Measurements from ENCODE around the gene TMIGD2.

TMIGD2 gene

GRCh38 chr19:4267901-4268815, 34.0 kb downstream of the TMIGD2 start:
- WGBS (ENCODE audit: insufficient coverage): 87% methylated on average over 24 of the region's 30 CpGs
- CTCF ChIA-PET: interaction anchor here (0.8 to 5.4 kb wide), 19 partner anchors 10 to 138 kb away, joined by 3 to 62 read pairs (median 5); partner anchors contain the start of gene MPND
- no peaks in the 10 kb centered on the region for H3K27me3 ChIP-seq (replicated peaks in 2 of 5; ENCODE audit: control insufficient read depth in 4 of 5, insufficient read depth in 5 of 5, low read length in 4 of 5)
- H3K9me3 ChIP-seq (ENCODE audit: control extremely low read depth in 1 of 5, control insufficient read depth in 4 of 5, insufficient read depth in 2 of 5, low read depth in 1 of 5, low read length in 4 of 5): peaks cover 0 to 3% (median 0%) of the 10 kb centered on the region in 5 experiments
- H3K36me3 ChIP-seq (ENCODE audit: control insufficient read depth in 4 of 4, insufficient read depth in 4 of 4, low read length in 3 of 4): peaks cover 8 to 45% (median 31%) of the 10 kb centered on the region in 4 experiments
- no peak overlapping the region for H3K4me3 ChIP-seq (ENCODE audit: control insufficient read depth in 1 of 7, extremely low read depth in 1 of 7, insufficient read depth in 4 of 7, low read depth in 2 of 7, low read length in 6 of 7)
- POLR2A ChIA-PET: interaction anchor here (0.5 to 1.9 kb wide), 3 partner anchors 38 to 84 kb away, joined by 5 to 7 read pairs (median 6); no protein-coding TSS in a partner anchor
- H3K27ac ChIP-seq (ENCODE audit: insufficient read depth in 1 of 2, low read depth in 1 of 2, low read length in 2 of 2, poor library complexity in 1 of 2, severe bottlenecking in 2 of 2): no peak overlapping the region
- no peak for DNase-seq
- H3K4me1 ChIP-seq (ENCODE audit: control extremely low read depth in 1 of 4, control insufficient read depth in 4 of 4, insufficient read depth in 4 of 4, low read length in 3 of 4): peaks cover 0 to 18% (median 14%) of the 10 kb centered on the region in 4 experiments

- WGBS (ENCODE audit: insufficient coverage): 69% methylated on average over 19 of the region's 21 CpGs
- Histone ChIP-seq H3K9me3 (ENCODE audit: control extremely low read depth in 1 of 5, control insufficient read depth in 4 of 5, insufficient read depth in 2 of 5, low read depth in 1 of 5, low read length in 4 of 5) (peaks cover 0 to 3% (median 0%) of the 10 kb centered on the region in 5 experiments), H3K4me3 (ENCODE audit: control insufficient read depth in 1 of 7, extremely low read depth in 1 of 7, insufficient read depth in 4 of 7, low read depth in 2 of 7, low read length in 6 of 7) (no peak overlapping the region), H3K27ac (ENCODE audit: insufficient read depth in 1 of 2, low read depth in 1 of 2, low read length in 2 of 2, poor library complexity in 1 of 2, severe bottlenecking in 2 of 2) (no peak overlapping the region), H3K4me1 (ENCODE audit: control extremely low read depth in 1 of 4, control insufficient read depth in 4 of 4, insufficient read depth in 4 of 4, low read length in 3 of 4) (peaks cover 0 to 18% (median 14%) of the 10 kb centered on the region in 4 experiments), H3K27me3 (replicated peaks in 2 of 5; ENCODE audit: control insufficient read depth in 4 of 5, insufficient read depth in 5 of 5, low read length in 4 of 5) (no peaks in the 10 kb centered on the region), H3K36me3 (ENCODE audit: control insufficient read depth in 4 of 4, insufficient read depth in 4 of 4, low read length in 3 of 4) (peaks cover 8 to 50% (median 38%) of the 10 kb centered on the region in 4 experiments)
- ChIA-PET POLR2A (interaction anchor here (0.8 to 1.9 kb wide), 3 partner anchors 80 to 124 kb away, joined by 3 to 7 read pairs (median 5); no protein-coding TSS in a partner anchor), CTCF (interaction anchor here (0.7 to 5.4 kb wide), 28 partner anchors 10 to 258 kb away, joined by 3 to 62 read pairs (median 4); partner anchors contain the start of genes MPND, TMIGD2 and YJU2)
- DNase-seq: peak; percentile 43 to 76 (median 71)
Measured at GRCh38 chr19:4267101-4267900, 34.9 kb downstream of the TMIGD2 start.

- peaks cover 8 to 54% (median 34%) of the 10 kb centered on the region in 4 experiments for H3K36me3 ChIP-seq (ENCODE audit: control insufficient read depth in 4 of 4, insufficient read depth in 4 of 4, low read length in 3 of 4)
- POLR2A ChIA-PET: interaction anchor here (0.8 to 1.9 kb wide), 2 partner anchors 86 to 125 kb away, joined by 3 to 7 read pairs; no protein-coding TSS in a partner anchor
- H3K4me3 ChIP-seq (ENCODE audit: control insufficient read depth in 1 of 7, extremely low read depth in 1 of 7, insufficient read depth in 4 of 7, low read depth in 2 of 7, low read length in 6 of 7): no peak overlapping the region
- 70% methylated on average over 10 of the region's 18 CpGs for WGBS (ENCODE audit: insufficient coverage)
- H3K4me1 ChIP-seq (ENCODE audit: control extremely low read depth in 1 of 4, control insufficient read depth in 4 of 4, insufficient read depth in 4 of 4, low read length in 3 of 4): peaks cover 0 to 18% (median 14%) of the 10 kb centered on the region in 4 experiments
- no peaks in the 10 kb centered on the region for H3K9me3 ChIP-seq (ENCODE audit: control extremely low read depth in 1 of 5, control insufficient read depth in 4 of 5, insufficient read depth in 2 of 5, low read depth in 1 of 5, low read length in 4 of 5)
- no peak for DNase-seq
- CTCF ChIA-PET: interaction anchor here (0.7 to 5.4 kb wide), 22 partner anchors 9 to 259 kb away, joined by 3 to 62 read pairs (median 4); partner anchors contain the start of genes MPND, TMIGD2 and YJU2
- H3K27ac ChIP-seq (ENCODE audit: insufficient read depth in 1 of 2, low read depth in 1 of 2, low read length in 2 of 2, poor library complexity in 1 of 2, severe bottlenecking in 2 of 2): no peak overlapping the region
- no peaks in the 10 kb centered on the region for H3K27me3 ChIP-seq (replicated peaks in 2 of 5; ENCODE audit: control insufficient read depth in 4 of 5, insufficient read depth in 5 of 5, low read length in 4 of 5)
Measured at GRCh38 chr19:4266253-4267000, 35.8 kb downstream of the TMIGD2 start.

- peaks cover 8 to 51% (median 37%) of the 10 kb centered on the region in 4 experiments for H3K36me3 ChIP-seq (ENCODE audit: control insufficient read depth in 4 of 4, insufficient read depth in 4 of 4, low read length in 3 of 4)
- ChIA-PET CTCF (interaction anchor here (0.7 to 5.4 kb wide), 3 partner anchors 29 to 260 kb away, joined by 3 to 62 read pairs (median 4); no protein-coding TSS in a partner anchor), POLR2A (interaction anchor here (0.6 to 0.8 kb wide), 2 partner anchors 47 to 333 kb away, joined by 5 read pairs; no protein-coding TSS in a partner anchor)
- no peaks in the 10 kb centered on the region for H3K9me3 ChIP-seq (ENCODE audit: control extremely low read depth in 1 of 5, control insufficient read depth in 4 of 5, insufficient read depth in 2 of 5, low read depth in 1 of 5, low read length in 4 of 5)
- H3K27me3 ChIP-seq (replicated peaks in 2 of 5; ENCODE audit: control insufficient read depth in 4 of 5, insufficient read depth in 5 of 5, low read length in 4 of 5): no peaks in the 10 kb centered on the region
- peaks cover 0 to 25% (median 7%) of the 10 kb centered on the region in 4 experiments for H3K4me1 ChIP-seq (ENCODE audit: control extremely low read depth in 1 of 4, control insufficient read depth in 4 of 4, insufficient read depth in 4 of 4, low read length in 3 of 4)
- no peak overlapping the region for H3K4me3 ChIP-seq (ENCODE audit: control insufficient read depth in 1 of 7, extremely low read depth in 1 of 7, insufficient read depth in 4 of 7, low read depth in 2 of 7, low read length in 6 of 7)
- DNase-seq: peak in 1 of 3 donors; percentile 43
- H3K27ac ChIP-seq (ENCODE audit: insufficient read depth in 1 of 2, low read depth in 1 of 2, low read length in 2 of 2, poor library complexity in 1 of 2, severe bottlenecking in 2 of 2): no peak overlapping the region
- WGBS (ENCODE audit: insufficient coverage): 72% methylated on average over 3 of the region's 4 CpGs
Measured at GRCh38 chr19:4264812-4265211, 37.4 kb downstream of the TMIGD2 start.

- peaks cover 12 to 58% (median 42%) of the 10 kb centered on the region in 4 experiments for H3K36me3 ChIP-seq (ENCODE audit: control insufficient read depth in 4 of 4, insufficient read depth in 4 of 4, low read length in 3 of 4)
Measured at GRCh38 chr19:4260613-4261191, 41.5 kb downstream of the TMIGD2 start.

More at GRCh38 chr19:4260613-4261191, 41.5 kb downstream of the TMIGD2 start:
- CTCF ChIA-PET: interaction anchor here (1.0 to 1.6 kb wide), 3 partner anchors 8 to 92 kb away, joined by 3 to 7 read pairs (median 4); partner anchors contain the start of gene YJU2
- H3K27me3 ChIP-seq (replicated peaks in 2 of 5; ENCODE audit: control insufficient read depth in 4 of 5, insufficient read depth in 5 of 5, low read length in 4 of 5): no peaks in the 10 kb centered on the region
- POLR2A ChIA-PET: interaction anchor here (1.4 kb wide), 1 partner anchor 8 kb away, joined by 6 read pairs; no protein-coding TSS in a partner anchor
- H3K27ac ChIP-seq (ENCODE audit: insufficient read depth in 1 of 2, low read depth in 1 of 2, low read length in 2 of 2, poor library complexity in 1 of 2, severe bottlenecking in 2 of 2): no peak overlapping the region
- no peak overlapping the region for H3K4me3 ChIP-seq (ENCODE audit: control insufficient read depth in 1 of 7, extremely low read depth in 1 of 7, insufficient read depth in 4 of 7, low read depth in 2 of 7, low read length in 6 of 7)
- H3K9me3 ChIP-seq (ENCODE audit: control extremely low read depth in 1 of 5, control insufficient read depth in 4 of 5, insufficient read depth in 2 of 5, low read depth in 1 of 5, low read length in 4 of 5): peaks cover 0 to 7% (median 4%) of the 10 kb centered on the region in 5 experiments
- WGBS (ENCODE audit: insufficient coverage): 88% methylated on average over 10 of the region's 11 CpGs
- peak in 1 of 3 donors; percentile 35 for DNase-seq
- peaks cover 0 to 18% (median 4%) of the 10 kb centered on the region in 4 experiments for H3K4me1 ChIP-seq (ENCODE audit: control extremely low read depth in 1 of 4, control insufficient read depth in 4 of 4, insufficient read depth in 4 of 4, low read length in 3 of 4)
